MCF 10A (cell line): ENCODE measurements around the gene VARS2. TPM values are rescaled to one million over a fixed set of nuclear protein-coding genes. Genes with fewer than 3 reads are reported as not detected.
A peak's percentile ranks its signal among the peaks of the same experiment; 100 is the strongest.

Experiments
- BruUV-seq: library from RNA; stranded (reverse); fragments of 400-500 nt; replicated peaks from 2 replicates; lab custom pipeline; 2021; lab: Mats Ljungman, UMichigan
- CTCF ChIA-PET: fragments of 300-600 bp; sonication (Branson Sonifier 250); formaldehyde crosslinking; extraction: SDS; loops from one replicate; lab custom pipeline; 2021; ENCODE audit warnings: antibody characterized with exemption, inconsistent platforms; lab: Yijun Ruan, JAX
- POLR2A ChIA-PET: fragments of 300-600, 350-650 bp; sonication (Branson Sonifier 250); formaldehyde crosslinking; extraction: SDS; loops from one replicate; lab custom pipeline; 2020; ENCODE audit warnings: antibody characterized with exemption, inconsistent platforms; lab: Yijun Ruan, JAX
- DNase-seq: peaks from one replicate; pipeline ENCODE4 v3.0.0-alpha.2; 2018; ENCODE audit not compliant: unreplicated experiment
- H3K27ac Mint-ChIP-seq: one replicate; pipeline ENCODE4 v1.8.0; 2022; ENCODE audit warnings: mild to moderate bottlenecking, low read depth, mixed read lengths; ENCODE audit not compliant: unreplicated experiment
- H3K27me3 Mint-ChIP-seq: one replicate; pipeline ENCODE4 v1.8.0; 2022; ENCODE audit warnings: mixed read lengths; ENCODE audit not compliant: insufficient read depth, unreplicated experiment
- H3K36me3 Mint-ChIP-seq: one replicate; pipeline ENCODE4 v1.8.0; 2022; ENCODE audit warnings: mild to moderate bottlenecking, moderate library complexity, mixed read lengths; ENCODE audit not compliant: insufficient read depth, unreplicated experiment
- H3K4me1 Mint-ChIP-seq: one replicate; pipeline ENCODE4 v1.8.0; 2022; ENCODE audit warnings: mixed read lengths; ENCODE audit not compliant: insufficient read depth, unreplicated experiment
- H3K4me3 Mint-ChIP-seq: one replicate; pipeline ENCODE4 v1.8.0; 2022; ENCODE audit warnings: mild to moderate bottlenecking, moderate library complexity, mixed read lengths; ENCODE audit not compliant: unreplicated experiment
- H3K9me3 Mint-ChIP-seq: one replicate; pipeline ENCODE4 v1.8.0; 2022; ENCODE audit warnings: mixed read lengths; ENCODE audit not compliant: unreplicated experiment
- intact Hi-C: fragments of 100-400 bp; cut with micrococcal nuclease; formaldehyde crosslinking; loops from 2 replicates; pipeline ENCODE4 v1.14.1; 2022
- total RNA-seq: library from RNA; stranded (reverse); gene quantifications from 2 replicates; pipeline ENCODE4 v1.2.3, GENCODE V29; 2022
- TF ChIP-seq, protein P1 (sequence below): fragments of 200-600 bp; IDR thresholded peaks from one replicate; pipeline ENCODE4 v1.8.0; 2022; ENCODE audit warnings: antibody characterized with exemption, mild to moderate bottlenecking; ENCODE audit not compliant: unreplicated experiment

VARS2 gene
- total RNA-seq, 1 experiment from 2014 or later = 52.7 TPM

DNA sequence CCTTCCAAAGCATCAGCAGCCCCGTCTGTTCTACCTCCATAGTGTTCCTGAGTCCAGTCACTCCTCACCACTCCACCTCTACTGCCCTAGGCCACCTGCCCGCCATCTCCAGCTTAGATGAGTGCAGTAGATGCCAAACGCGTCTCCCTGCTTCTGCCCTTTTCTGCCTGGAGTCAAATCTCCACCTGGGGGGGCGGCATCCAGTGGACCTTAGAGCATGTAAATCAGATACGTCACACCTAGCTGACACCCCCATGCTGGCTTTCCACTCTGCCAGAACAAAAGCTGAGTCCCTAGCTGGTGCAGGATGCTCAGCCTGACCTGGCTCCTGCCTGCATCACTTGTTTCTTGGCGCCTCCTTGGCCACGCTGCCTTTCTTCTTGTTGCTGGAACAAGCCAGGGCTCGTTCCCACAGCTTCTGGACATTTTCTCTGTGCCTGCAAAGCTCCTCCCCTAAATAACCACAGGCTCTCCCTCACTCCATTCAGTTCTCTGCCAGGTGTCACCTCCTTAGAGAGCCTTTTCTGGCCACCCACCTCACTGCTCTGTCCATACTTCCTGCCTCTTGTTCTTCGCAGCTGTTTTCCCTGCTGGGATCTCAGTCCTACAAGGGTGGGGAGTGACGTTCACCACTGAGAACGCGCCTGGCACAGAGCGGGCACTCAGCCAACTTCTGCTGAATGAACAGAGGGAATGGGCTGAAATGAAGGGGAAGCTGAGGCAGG, 24.0 kb upstream of the VARS2 start:
- ChIA-PET POLR2A (interaction anchor here (0.7 to 4.8 kb wide), 12 partner anchors 10 to 273 kb away, joined by 3 to 38 read pairs (median 6); partner anchors contain the start of genes GTF2H4, MRPS18B, PPP1R10 and VARS2), CTCF (interaction anchor here (0.5 to 1.9 kb wide), 13 partner anchors 9 to 240 kb away, joined by 3 to 11 read pairs (median 4); partner anchors contain the start of gene VARS2)
- intact Hi-C loops = no loop called here
- Mint-ChIP-seq H3K36me3 (peaks cover 73% of the 10 kb centered on the region), H3K27ac (peak overlapping the region; percentile 17), H3K27me3 (no peaks in the 10 kb centered on the region), H3K4me1 (peaks cover 44% of the 10 kb centered on the region), H3K4me3 (peak overlapping the region; percentile 30), H3K9me3 (no peaks in the 10 kb centered on the region)
- TF ChIP-seq, protein P1, sequence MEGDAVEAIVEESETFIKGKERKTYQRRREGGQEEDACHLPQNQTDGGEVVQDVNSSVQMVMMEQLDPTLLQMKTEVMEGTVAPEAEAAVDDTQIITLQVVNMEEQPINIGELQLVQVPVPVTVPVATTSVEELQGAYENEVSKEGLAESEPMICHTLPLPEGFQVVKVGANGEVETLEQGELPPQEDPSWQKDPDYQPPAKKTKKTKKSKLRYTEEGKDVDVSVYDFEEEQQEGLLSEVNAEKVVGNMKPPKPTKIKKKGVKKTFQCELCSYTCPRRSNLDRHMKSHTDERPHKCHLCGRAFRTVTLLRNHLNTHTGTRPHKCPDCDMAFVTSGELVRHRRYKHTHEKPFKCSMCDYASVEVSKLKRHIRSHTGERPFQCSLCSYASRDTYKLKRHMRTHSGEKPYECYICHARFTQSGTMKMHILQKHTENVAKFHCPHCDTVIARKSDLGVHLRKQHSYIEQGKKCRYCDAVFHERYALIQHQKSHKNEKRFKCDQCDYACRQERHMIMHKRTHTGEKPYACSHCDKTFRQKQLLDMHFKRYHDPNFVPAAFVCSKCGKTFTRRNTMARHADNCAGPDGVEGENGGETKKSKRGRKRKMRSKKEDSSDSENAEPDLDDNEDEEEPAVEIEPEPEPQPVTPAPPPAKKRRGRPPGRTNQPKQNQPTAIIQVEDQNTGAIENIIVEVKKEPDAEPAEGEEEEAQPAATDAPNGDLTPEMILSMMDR = no peak
- BruUV-seq = no TSS peak
- peak; percentile 83 for DNase-seq

DNA sequence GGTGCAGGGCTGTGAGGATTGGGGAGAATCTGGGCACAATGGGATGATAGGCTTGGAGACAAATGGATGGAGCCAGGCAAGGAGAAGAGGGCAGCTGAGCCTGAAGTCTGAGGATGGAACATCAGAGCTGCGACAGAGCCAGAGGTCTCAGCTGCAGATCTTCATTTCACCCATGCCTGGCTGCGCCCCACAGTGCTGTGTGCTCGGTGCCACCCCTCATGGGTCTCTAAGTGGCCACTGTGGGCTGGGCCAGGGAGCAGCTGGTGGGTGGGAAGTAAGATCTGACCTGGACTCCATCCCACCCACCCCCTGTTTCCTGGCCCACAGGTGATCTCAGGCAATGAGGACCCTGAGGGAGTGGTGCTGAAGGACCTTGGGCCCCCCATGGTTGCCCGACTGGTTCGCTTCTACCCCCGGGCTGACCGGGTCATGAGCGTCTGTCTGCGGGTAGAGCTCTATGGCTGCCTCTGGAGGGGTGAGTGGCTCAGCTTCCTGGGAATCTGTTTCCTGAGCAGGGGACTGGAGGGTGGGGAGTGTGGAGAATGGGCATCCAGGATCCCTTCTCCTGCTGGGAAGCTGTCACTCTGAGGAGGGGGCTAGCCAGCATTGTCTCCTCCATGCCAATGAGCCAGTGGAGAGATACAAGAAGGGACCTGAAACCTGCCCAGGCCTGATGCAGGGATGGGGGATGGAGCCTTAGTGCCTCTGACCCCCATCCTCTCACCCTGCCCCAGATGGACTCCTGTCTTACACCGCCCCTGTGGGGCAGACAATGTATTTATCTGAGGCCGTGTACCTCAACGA, 23.2 kb upstream of the VARS2 start:
- CTCF ChIA-PET = interaction anchor here (0.5 to 1.9 kb wide), 10 partner anchors 9 to 657 kb away, joined by 3 to 11 read pairs (median 5); partner anchors contain the start of genes NFKBIL1 and VARS2
- peak overlapping the region; percentile 17 for H3K27ac Mint-ChIP-seq
- DNase-seq = no peak
- intact Hi-C loops = no loop called here
- POLR2A ChIA-PET = interaction anchor here (0.7 to 4.8 kb wide), 11 partner anchors 9 to 273 kb away, joined by 3 to 38 read pairs (median 5); partner anchors contain the start of genes GTF2H4, IER3, MRPS18B and PPP1R10
- H3K9me3 Mint-ChIP-seq = no peaks in the 10 kb centered on the region
- H3K27me3 Mint-ChIP-seq = no peaks in the 10 kb centered on the region
- peaks cover 38% of the 10 kb centered on the region for H3K4me1 Mint-ChIP-seq
- TF ChIP-seq, protein P1 = no peak
- no peak overlapping the region for H3K4me3 Mint-ChIP-seq
- H3K36me3 Mint-ChIP-seq = peaks cover 81% of the 10 kb centered on the region
- no TSS peak for BruUV-seq

DNA sequence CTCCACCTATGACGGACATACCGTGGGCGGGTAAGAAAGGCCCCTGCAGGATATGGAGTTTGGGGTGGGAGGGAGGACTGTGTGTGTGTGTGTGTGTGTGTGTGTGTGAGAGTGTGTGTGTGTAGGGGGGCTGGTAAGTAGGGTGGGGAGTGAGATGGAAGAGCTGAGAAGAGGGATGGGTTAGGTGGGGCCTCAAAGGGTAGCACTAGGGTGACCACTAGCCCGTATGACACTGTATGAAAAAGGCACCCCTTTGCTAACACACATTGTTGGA, 22.7 kb upstream of the VARS2 start:
- CTCF ChIA-PET = interaction anchor here (0.6 to 0.9 kb wide), 4 partner anchors 24 to 656 kb away, joined by 3 to 8 read pairs (median 4); partner anchors contain the start of gene NFKBIL1
- Mint-ChIP-seq H3K4me1 (peaks cover 33% of the 10 kb centered on the region), H3K27ac (no peak overlapping the region), H3K36me3 (peaks cover 82% of the 10 kb centered on the region), H3K4me3 (no peak overlapping the region), H3K9me3 (no peaks in the 10 kb centered on the region), H3K27me3 (no peaks in the 10 kb centered on the region)
- no peak for DNase-seq
- intact Hi-C loops = no loop called here
- POLR2A ChIA-PET = interaction anchor here (1.3 to 4.8 kb wide), 4 partner anchors 9 to 166 kb away, joined by 4 to 38 read pairs (median 20); partner anchors contain the start of gene GTF2H4
- no TSS peak for BruUV-seq
- TF ChIP-seq, protein P1 = no peak
